Stimulated activated CD4-positive, alpha-beta T cell treated with anti-CD3 and anti-CD28 coated beads, Interleukin-4, amount 100 ng/mL, for 1 hour (primary cell): ENCODE data around the gene ARMS2.

Source experiments
- DNase-seq: peaks from one replicate; pipeline ENCODE4 v3.0.0-alpha.2; 2020

ARMS2 gene

GRCh38 chr10:122495406-122496340 is 41.2 kb downstream of the ARMS2 start:
- no peak for DNase-seq

- no peak for DNase-seq
These were observed 42.8 kb downstream of the ARMS2 start for GRCh38 chr10:122497241-122497640.

GRCh38 chr10:122498521-122498920 is 44.1 kb downstream of the ARMS2 start:
- DNase-seq: no peak

- DNase-seq: no peak
These were observed 44.6 kb downstream of the ARMS2 start for GRCh38 chr10:122499012-122499411.

GRCh38 chr10:122499491-122499941 is 45.1 kb downstream of the ARMS2 start:
- DNase-seq: no peak

- DNase-seq: no peak
These were observed 45.7 kb downstream of the ARMS2 start for GRCh38 chr10:122500194-122500593.

GRCh38 chr10:122500726-122501125 is 46.3 kb downstream of the ARMS2 start:
- DNase-seq: no peak

GRCh38 chr10:122503012-122503411 is 48.6 kb downstream of the ARMS2 start:
- no peak for DNase-seq

- no peak for DNase-seq
These were observed 49.6 kb downstream of the ARMS2 start for GRCh38 chr10:122503886-122504609.

- no peak for DNase-seq
These were observed 50.1 kb downstream of the ARMS2 start for GRCh38 chr10:122504610-122504950.

- no peak for DNase-seq
These were observed 50.6 kb downstream of the ARMS2 start for GRCh38 chr10:122505011-122505410.

- no peak for DNase-seq
These were observed 51.6 kb downstream of the ARMS2 start for GRCh38 chr10:122505885-122506645.
